ENCODE results near the gene RBM18. TPM values are rescaled to one million over a fixed set of nuclear protein-coding genes. Genes with fewer than 3 reads are reported as not detected.

The RBM18 gene
- total and polyA plus RNA-seq, 9 donors: 8.3 to 25.0 (median 17.0) TPM

DNA sequence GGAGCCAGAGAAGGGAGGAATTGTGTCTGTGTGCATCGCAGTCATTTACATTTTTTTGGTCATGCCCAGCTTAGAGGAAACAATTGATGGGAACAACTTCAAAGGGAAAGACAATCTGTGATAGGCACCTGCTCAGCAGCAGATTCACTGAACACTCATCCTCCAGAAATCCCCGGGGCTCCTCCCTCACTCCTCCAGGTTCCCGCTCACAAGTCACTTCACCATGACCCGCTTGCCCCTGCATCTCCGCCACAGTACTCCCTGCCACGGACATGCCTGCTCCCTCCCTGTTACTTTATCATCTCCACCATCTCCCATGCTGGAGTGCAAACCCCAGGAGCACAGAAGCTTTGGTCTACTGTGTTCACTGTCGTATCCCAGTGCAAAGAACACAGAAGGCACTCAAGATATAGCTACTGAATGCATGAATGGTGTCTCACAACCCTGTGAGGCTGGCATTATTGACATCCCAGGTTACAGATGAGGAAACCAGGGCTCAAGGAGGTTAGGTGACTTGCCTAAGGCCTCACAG, 52.1 kb downstream of the RBM18 start:
- Histone ChIP-seq H3K36me3 (no peaks in the 10 kb centered on the region), H3K27me3 (no peaks in the 10 kb centered on the region), H3K27ac (no peak overlapping the region), H3K9me3 (peaks cover 0 to 3% of the 10 kb centered on the region in 2 donors), H3K4me3 (no peak overlapping the region), H3K4me1 (ENCODE audit: insufficient read depth) (peaks cover 7% of the 10 kb centered on the region)
- DNase-seq: no peak
- 43 to 50% (median 47%) methylated on average over 7 of the region's 7 CpGs for WGBS, 3 donors
- TF ChIP-seq, protein P1, sequence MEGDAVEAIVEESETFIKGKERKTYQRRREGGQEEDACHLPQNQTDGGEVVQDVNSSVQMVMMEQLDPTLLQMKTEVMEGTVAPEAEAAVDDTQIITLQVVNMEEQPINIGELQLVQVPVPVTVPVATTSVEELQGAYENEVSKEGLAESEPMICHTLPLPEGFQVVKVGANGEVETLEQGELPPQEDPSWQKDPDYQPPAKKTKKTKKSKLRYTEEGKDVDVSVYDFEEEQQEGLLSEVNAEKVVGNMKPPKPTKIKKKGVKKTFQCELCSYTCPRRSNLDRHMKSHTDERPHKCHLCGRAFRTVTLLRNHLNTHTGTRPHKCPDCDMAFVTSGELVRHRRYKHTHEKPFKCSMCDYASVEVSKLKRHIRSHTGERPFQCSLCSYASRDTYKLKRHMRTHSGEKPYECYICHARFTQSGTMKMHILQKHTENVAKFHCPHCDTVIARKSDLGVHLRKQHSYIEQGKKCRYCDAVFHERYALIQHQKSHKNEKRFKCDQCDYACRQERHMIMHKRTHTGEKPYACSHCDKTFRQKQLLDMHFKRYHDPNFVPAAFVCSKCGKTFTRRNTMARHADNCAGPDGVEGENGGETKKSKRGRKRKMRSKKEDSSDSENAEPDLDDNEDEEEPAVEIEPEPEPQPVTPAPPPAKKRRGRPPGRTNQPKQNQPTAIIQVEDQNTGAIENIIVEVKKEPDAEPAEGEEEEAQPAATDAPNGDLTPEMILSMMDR (IDR thresholded peaks at IDR 0.05): no peak
- TF ChIP-seq EP300 (IDR thresholded peaks at IDR 0.05): no peak
- no peak for TF ChIP-seq POLR2A (IDR thresholded peaks at IDR 0.05)
- intact Hi-C loops (cut with DNase I): loop anchor here in 1 of 4 donors (10.0 kb wide), 1 partner anchor 132 kb away; no protein-coding TSS in a partner anchor

DNA sequence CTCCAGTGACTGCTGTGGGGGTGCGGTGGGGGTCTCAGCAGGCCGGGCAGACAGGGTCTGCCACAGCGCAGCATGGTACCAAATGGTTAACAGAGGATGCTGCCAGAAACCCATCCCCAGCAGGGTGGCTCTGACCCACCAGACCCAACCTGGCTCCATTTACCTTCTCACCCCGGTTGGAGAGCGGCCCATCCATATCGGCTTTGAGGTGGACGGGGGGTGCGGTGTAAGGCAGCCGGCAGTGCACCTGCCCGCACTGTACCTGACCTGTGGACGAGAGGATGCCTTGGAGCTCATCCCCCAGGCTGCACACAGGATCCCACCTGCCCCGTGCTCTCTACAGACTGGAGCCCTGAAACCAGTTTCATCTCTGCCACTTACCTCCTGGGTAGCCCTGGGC, 55.2 kb downstream of the RBM18 start:
- Histone ChIP-seq H3K27me3 (no peaks in the 10 kb centered on the region), H3K9me3 (no peaks in the 10 kb centered on the region), H3K4me1 (ENCODE audit: insufficient read depth) (peaks cover 7% of the 10 kb centered on the region), H3K4me3 (no peak overlapping the region), H3K27ac (no peak overlapping the region), H3K36me3 (no peaks in the 10 kb centered on the region)
- no peak for TF ChIP-seq EP300 (IDR thresholded peaks at IDR 0.05)
- TF ChIP-seq, protein P1 (IDR thresholded peaks at IDR 0.05): no peak
- TF ChIP-seq POLR2A (IDR thresholded peaks at IDR 0.05): no peak
- intact Hi-C loops (cut with DNase I): no loop called here
- WGBS, 3 donors: 86 to 90% (median 88%) methylated on average over 12 of the region's 12 CpGs
- no peak for DNase-seq

DNA sequence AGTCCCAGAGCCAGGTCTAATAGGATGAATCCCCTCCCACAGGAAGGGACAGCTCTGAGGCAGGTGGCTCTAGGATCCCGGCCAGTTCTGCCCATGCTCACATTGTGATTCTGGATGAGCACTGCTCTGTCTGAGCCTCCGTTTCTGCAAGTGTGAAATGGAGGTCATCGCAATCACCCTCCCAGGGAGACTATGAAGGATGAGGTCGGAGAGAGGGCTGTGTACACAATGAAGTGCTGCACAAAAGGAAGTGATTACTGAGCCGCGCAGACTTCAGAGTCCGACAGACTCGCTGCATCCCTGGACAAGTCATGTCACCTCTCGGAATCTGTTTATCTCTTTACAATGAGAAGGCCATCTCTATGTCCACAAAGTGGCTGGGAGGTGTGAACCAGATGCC, 57.5 kb downstream of the RBM18 start:
- H3K27me3 ChIP-seq: no peaks in the 10 kb centered on the region
- TF ChIP-seq POLR2A (IDR thresholded peaks at IDR 0.05): no peak
- H3K4me3 ChIP-seq: no peak overlapping the region
- no peaks in the 10 kb centered on the region for H3K9me3 ChIP-seq
- WGBS, 3 donors: 77 to 82% (median 80%) methylated on average over 9 of the region's 9 CpGs
- H3K36me3 ChIP-seq: no peaks in the 10 kb centered on the region
- intact Hi-C loops (cut with DNase I): no loop called here
- no peak for DNase-seq
- H3K4me1 ChIP-seq (ENCODE audit: insufficient read depth): no peaks in the 10 kb centered on the region
- H3K27ac ChIP-seq: no peak overlapping the region

DNA sequence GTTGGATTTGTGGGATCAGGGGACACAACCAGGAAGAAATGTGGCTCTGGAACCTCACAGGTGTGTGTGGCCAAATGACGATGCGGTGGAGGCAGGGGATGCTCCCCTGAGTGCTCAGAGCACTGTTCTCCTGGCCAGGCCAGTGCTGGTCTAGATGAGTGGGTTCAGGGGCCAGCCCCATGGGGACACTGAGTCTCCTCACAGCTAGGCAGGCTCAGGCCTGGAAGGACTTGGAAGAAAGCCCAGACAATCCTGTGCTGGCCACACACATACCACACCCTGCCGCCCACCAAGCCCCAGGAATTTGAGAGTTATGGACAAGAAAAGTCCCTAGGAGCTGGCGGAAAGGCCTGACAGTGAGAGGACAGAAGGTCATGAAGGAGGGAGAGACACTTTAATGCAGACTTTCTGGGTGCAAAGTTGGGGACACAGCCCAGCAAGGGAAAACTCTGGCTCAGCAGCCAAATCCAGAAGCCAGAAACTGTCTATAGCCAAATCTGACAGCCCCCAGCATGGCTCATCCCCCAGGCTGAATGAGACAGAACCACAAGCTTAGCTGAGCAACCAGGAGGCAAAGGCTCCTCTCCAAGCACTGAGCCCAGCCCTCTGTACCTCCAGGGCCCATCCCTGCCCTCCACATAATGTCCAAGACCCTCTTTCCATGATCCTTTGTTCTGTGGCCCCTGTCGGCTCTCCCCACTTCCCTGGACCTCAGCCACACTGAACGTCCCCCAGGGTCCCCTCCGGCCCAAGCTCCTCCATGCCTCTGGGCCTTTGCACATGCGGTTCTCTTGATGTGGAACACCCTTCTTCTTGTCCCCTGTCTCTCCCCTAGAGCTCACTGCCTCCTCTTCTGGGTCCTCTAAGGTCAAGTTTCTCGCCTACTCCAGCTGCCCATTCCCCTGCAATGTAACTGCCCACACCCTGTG, 58.3 kb downstream of the RBM18 start:
- H3K4me3 ChIP-seq: no peak overlapping the region
- no peak overlapping the region for H3K27ac ChIP-seq
- H3K9me3 ChIP-seq: no peaks in the 10 kb centered on the region
- TF ChIP-seq POLR2A (IDR thresholded peaks at IDR 0.05) (no peak), EP300 (IDR thresholded peaks at IDR 0.05) (no peak)
- TF ChIP-seq, protein P1 (IDR thresholded peaks at IDR 0.05): no peak
- WGBS, 3 donors: 72 to 78% (median 77%) methylated on average over 9 of the region's 9 CpGs
- no peaks in the 10 kb centered on the region for H3K27me3 ChIP-seq
- H3K4me1 ChIP-seq (ENCODE audit: insufficient read depth): no peaks in the 10 kb centered on the region
- no peaks in the 10 kb centered on the region for H3K36me3 ChIP-seq
- no peak for DNase-seq
- intact Hi-C loops (cut with DNase I): no loop called here

DNA sequence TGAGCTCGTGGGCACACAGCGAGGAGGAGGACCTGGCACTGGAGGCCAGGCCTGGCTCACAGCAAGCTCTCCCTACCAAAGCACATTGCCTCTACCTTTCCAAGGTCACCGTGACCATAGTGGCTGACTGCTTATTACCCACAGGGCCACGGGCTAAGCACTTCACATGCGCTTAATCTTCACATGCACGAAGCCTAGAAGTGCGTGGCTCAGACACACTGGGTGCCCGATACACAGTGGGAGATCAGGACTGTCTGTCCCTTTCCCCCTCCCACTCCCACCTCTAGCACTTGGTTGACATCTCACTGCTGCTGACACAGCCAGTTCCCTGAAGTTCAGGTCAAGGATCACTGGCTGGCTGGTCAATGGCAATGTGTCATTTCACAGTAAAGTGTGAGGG, 59.5 kb downstream of the RBM18 start:
- H3K27ac ChIP-seq: no peak overlapping the region

More for the DNA sequence above, 59.5 kb downstream of the RBM18 start:
- no peaks in the 10 kb centered on the region for H3K9me3 ChIP-seq
- H3K4me3 ChIP-seq: no peak overlapping the region
- 75 to 81% (median 77%) methylated on average over 8 of the region's 8 CpGs for WGBS, 3 donors
- H3K27me3 ChIP-seq: no peaks in the 10 kb centered on the region
- intact Hi-C loops (cut with DNase I): no loop called here
- no peak for DNase-seq
- TF ChIP-seq EP300 (IDR thresholded peaks at IDR 0.05) (no peak), POLR2A (IDR thresholded peaks at IDR 0.05) (no peak)
- TF ChIP-seq, protein P1 (IDR thresholded peaks at IDR 0.05): no peak
- no peaks in the 10 kb centered on the region for H3K36me3 ChIP-seq
- H3K4me1 ChIP-seq (ENCODE audit: insufficient read depth): no peaks in the 10 kb centered on the region
